Hepatocyte (in vitro differentiated cells): ENCODE measurements around the gene TCP11L2. TPM values are rescaled to one million over a fixed set of nuclear protein-coding genes. Genes with fewer than 3 reads are reported as not detected.

Experiments used
- DNase-seq: peaks from one replicate; pipeline ENCODE4 v3.0.0-alpha.2; 2016; ENCODE audit warnings: low spot score
- H2AFZ ChIP-seq: fragments of 200-600 bp; sonication (generic); 2 replicates; pipeline ENCODE4 v1.6.0; 2016; ENCODE audit warnings: antibody characterized with exemption, mild to moderate bottlenecking
- H3K27ac ChIP-seq: fragments of 200-600 bp; sonication (generic); 2 replicates; pipeline ENCODE4 v1.5.1; 2016; ENCODE audit warnings: mild to moderate bottlenecking
- H3K27me3 ChIP-seq: fragments of 200-600 bp; sonication (generic); 2 replicates; pipeline ENCODE4 v1.6.1; 2016
- H3K36me3 ChIP-seq: fragments of 200-600 bp; sonication (generic); replicated peaks from 2 replicates; pipeline ENCODE4 v1.5.1; 2016; ENCODE audit warnings: low read depth; ENCODE audit not compliant: insufficient read depth
- H3K4me1 ChIP-seq: fragments of 200-600 bp; sonication (generic); 2 replicates; pipeline ENCODE4 v1.5.1; 2016; ENCODE audit warnings: mild to moderate bottlenecking, moderate library complexity; ENCODE audit not compliant: insufficient read depth
- H3K4me2 ChIP-seq: fragments of 200-600 bp; sonication (generic); 2 replicates; pipeline ENCODE4 v1.6.0; 2016
- H3K4me3 ChIP-seq: fragments of 200-600 bp; sonication (generic); 2 replicates; pipeline ENCODE4 v1.5.1; 2016; ENCODE audit warnings: mild to moderate bottlenecking
- H3K79me2 ChIP-seq: fragments of 200-600 bp; sonication (generic); 2 replicates; pipeline ENCODE4 v1.6.0; 2017; ENCODE audit warnings: mild to moderate bottlenecking
- H3K9me2 ChIP-seq: fragments of 200-600 bp; sonication (generic); replicated peaks from 2 replicates; pipeline ENCODE4 v1.6.0; 2017; ENCODE audit warnings: mild to moderate bottlenecking; ENCODE audit not compliant: insufficient read depth
- H3K9me3 ChIP-seq: fragments of 200-600 bp; sonication (generic); 2 replicates; pipeline ENCODE4 v1.5.1; 2016; ENCODE audit warnings: low read depth, mild to moderate bottlenecking
- H4K20me1 ChIP-seq: fragments of 200-600 bp; sonication (generic); 2 replicates; pipeline ENCODE4 v1.6.0; 2016; ENCODE audit warnings: mild to moderate bottlenecking; ENCODE audit not compliant: insufficient read depth, poor library complexity, severe bottlenecking
- EZH2 ChIP-seq: fragments of 200-600 bp; sonication (generic); IDR thresholded peaks from 2 replicates; pipeline ENCODE4 v1.6.1; 2016; ENCODE audit warnings: antibody characterized with exemption, mild to moderate bottlenecking, borderline replicate concordance
- EZH2phosphoT487 ChIP-seq: fragments of 200-600 bp; sonication (generic); IDR thresholded peaks from one replicate; pipeline ENCODE4 v1.6.1; 2018; ENCODE audit warnings: antibody characterized with exemption, mild to moderate bottlenecking, low read depth, moderate library complexity; ENCODE audit not compliant: unreplicated experiment, severe bottlenecking
- WGBS: methylation state at CpG from one replicate; pipeline ENCODE4 v1.1.6; 2016; ENCODE audit warnings: low lambda C conversion rate; ENCODE audit errors: missing lambda C conversion rate; 5-methylcytosine and 5-hydroxymethylcytosine counted together
- polyA plus RNA-seq: library from polyadenylated mRNA; unstranded; fragments of >200 nt; fragmentation: Nextera tagmentation; extraction: Ambion mirVana; gene quantifications from 2 replicates; pipeline ENCODE4 v1.2.1, GENCODE V29; 2016
- total RNA-seq: library from RNA; depleted of rRNA; stranded (reverse); fragments of >200 nt; gene quantifications from 2 replicates; pipeline ENCODE4 v1.2.3, GENCODE V29; 2014
- TF ChIP-seq, protein P1 (sequence below): fragments of 200-600 bp; sonication (generic); IDR thresholded peaks from 2 replicates; pipeline ENCODE4 v1.5.1; 2016; ENCODE audit warnings: antibody characterized with exemption, mild to moderate bottlenecking; ENCODE audit not compliant: poor library complexity

Gene TCP11L2
- total and polyA plus RNA-seq, 2 experiments from 2014 or later = 9.6 to 38.4 TPM

DNA sequence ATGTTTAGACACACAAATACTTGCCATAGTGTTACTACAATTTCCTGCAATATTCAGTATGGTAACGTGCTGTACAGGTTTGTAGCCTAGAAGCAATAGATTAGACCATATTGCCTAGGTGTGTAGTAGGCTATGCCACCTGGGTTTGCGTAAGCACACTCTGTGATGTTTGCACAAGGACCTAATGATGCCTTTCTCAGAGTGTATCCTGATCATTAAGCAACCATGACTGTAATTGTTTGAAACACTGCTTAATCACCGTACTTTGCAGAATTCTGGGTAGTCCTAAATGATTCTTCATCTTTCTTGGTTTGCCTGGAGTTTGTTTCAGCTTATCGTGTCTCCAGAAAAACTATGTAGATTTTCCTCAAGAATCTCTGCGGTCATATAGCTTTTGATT, 11.2 kb upstream of the TCP11L2 start:
- TF ChIP-seq, protein P1, sequence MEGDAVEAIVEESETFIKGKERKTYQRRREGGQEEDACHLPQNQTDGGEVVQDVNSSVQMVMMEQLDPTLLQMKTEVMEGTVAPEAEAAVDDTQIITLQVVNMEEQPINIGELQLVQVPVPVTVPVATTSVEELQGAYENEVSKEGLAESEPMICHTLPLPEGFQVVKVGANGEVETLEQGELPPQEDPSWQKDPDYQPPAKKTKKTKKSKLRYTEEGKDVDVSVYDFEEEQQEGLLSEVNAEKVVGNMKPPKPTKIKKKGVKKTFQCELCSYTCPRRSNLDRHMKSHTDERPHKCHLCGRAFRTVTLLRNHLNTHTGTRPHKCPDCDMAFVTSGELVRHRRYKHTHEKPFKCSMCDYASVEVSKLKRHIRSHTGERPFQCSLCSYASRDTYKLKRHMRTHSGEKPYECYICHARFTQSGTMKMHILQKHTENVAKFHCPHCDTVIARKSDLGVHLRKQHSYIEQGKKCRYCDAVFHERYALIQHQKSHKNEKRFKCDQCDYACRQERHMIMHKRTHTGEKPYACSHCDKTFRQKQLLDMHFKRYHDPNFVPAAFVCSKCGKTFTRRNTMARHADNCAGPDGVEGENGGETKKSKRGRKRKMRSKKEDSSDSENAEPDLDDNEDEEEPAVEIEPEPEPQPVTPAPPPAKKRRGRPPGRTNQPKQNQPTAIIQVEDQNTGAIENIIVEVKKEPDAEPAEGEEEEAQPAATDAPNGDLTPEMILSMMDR = no peak
- no peak for TF ChIP-seq EZH2
- no peak for TF ChIP-seq EZH2phosphoT487
- Histone ChIP-seq H3K4me1 (peaks cover 16% of the 10 kb centered on the region), H3K9me2 (no peaks in the 10 kb centered on the region), H3K36me3 (no peaks in the 10 kb centered on the region), H3K27me3 (no peaks in the 10 kb centered on the region), H4K20me1 (no peaks in the 10 kb centered on the region), H3K27ac (peak overlapping the region; percentile 78), H3K4me2 (no peak overlapping the region), H3K4me3 (no peak overlapping the region), H3K79me2 (no peaks in the 10 kb centered on the region), H2AFZ (no peak overlapping the region), H3K9me3 (no peaks in the 10 kb centered on the region)
- 58% methylated on average over 5 of the region's 5 CpGs for WGBS
- DNase-seq = no peak

GRCh38 chr12:106292339-106292738, 10.2 kb upstream of the TCP11L2 start:
- Histone ChIP-seq H3K4me2 (no peak overlapping the region), H3K4me1 (peaks cover 16% of the 10 kb centered on the region), H3K9me3 (no peaks in the 10 kb centered on the region), H3K79me2 (no peaks in the 10 kb centered on the region), H3K27me3 (no peaks in the 10 kb centered on the region), H3K4me3 (no peak overlapping the region), H4K20me1 (no peaks in the 10 kb centered on the region), H3K27ac (no peak overlapping the region), H3K36me3 (no peaks in the 10 kb centered on the region), H2AFZ (no peak overlapping the region), H3K9me2 (no peaks in the 10 kb centered on the region)
- DNase-seq = no peak
- TF ChIP-seq EZH2 = no peak
- TF ChIP-seq, protein P1 = no peak
- TF ChIP-seq EZH2phosphoT487 = no peak
- WGBS = 93% methylated on average over 5 of the region's 5 CpGs

DNA sequence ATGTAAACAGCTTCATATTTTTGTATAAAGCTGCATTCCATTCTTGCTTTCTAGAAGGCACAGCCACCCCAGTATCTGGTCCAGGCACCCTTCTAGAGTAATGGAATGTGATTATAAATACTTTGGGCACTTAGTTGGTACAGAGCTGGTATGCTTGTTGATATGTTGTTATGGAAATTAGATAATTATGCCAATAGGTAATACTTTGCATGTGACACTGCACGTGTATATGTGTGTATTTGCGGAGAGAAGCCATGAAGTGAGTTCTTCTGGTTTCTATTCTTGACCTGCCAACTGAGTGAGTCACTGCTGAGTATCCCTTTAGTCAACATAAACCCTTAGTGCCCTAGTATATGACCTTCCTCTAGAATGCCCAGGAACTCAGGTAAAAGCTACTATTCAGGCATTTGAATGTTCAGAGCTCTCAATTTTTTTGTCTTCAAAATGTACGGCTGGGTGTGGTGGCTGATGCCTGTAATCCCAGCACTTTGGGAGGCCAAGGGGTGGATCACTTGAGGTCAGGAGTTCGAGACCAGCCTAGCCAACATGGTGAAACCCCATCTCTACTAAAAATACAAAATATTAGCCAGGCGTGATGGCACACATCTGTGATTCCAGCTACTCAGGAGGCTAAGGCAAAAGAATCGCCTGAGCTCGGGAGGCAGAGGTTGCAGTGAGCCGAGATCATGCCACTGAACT, 6.2 kb upstream of the TCP11L2 start:
- Histone ChIP-seq H3K27me3 (no peaks in the 10 kb centered on the region), H2AFZ (no peak overlapping the region), H3K9me3 (no peaks in the 10 kb centered on the region), H3K4me3 (no peak overlapping the region), H3K9me2 (no peaks in the 10 kb centered on the region), H3K4me2 (no peak overlapping the region), H3K79me2 (no peaks in the 10 kb centered on the region), H3K4me1 (peaks cover 4% of the 10 kb centered on the region), H3K27ac (peak overlapping the region; percentile 76), H4K20me1 (no peaks in the 10 kb centered on the region), H3K36me3 (no peaks in the 10 kb centered on the region)
- DNase-seq = peak; percentile 61
- WGBS = 79% methylated on average over 8 of the region's 8 CpGs
- TF ChIP-seq EZH2 (no peak), EZH2phosphoT487 (no peak)
- TF ChIP-seq, protein P1 = no peak
